Mesothelial cell of epicardium (in vitro differentiated cells): ENCODE data around the gene CASK. TPM values are rescaled to one million over a fixed set of nuclear protein-coding genes. Genes with fewer than 3 reads are reported as not detected.
"Not testable (repeated sequence)": the region's sequence is repeated elsewhere in the genome, so short reads cannot be mapped to it uniquely, and the experiment has no call there.

Experiments used
- DNase-seq, 2 experiments: peaks; one replicate each; pipeline ENCODE4 v3.0.0; 2021; ENCODE audit warnings: low spot score in 2 of 2; ENCODE audit not compliant: unreplicated experiment in 2 of 2
- H3K27ac Mint-ChIP-seq: 2 replicates; pipeline ENCODE4 v1.8.0; 2021; ENCODE audit warnings: mixed read lengths
- H3K27me3 Mint-ChIP-seq: 2 replicates; pipeline ENCODE4 v1.8.0; 2021; ENCODE audit warnings: low read depth, mixed read lengths
- H3K36me3 Mint-ChIP-seq: 2 replicates; pipeline ENCODE4 v1.8.0; 2021; ENCODE audit warnings: mixed read lengths
- H3K4me1 Mint-ChIP-seq: 2 replicates; pipeline ENCODE4 v1.8.0; 2021; ENCODE audit warnings: mixed read lengths
- H3K4me3 Mint-ChIP-seq: 2 replicates; pipeline ENCODE4 v1.8.0; 2021; ENCODE audit warnings: mild to moderate bottlenecking, moderate library complexity, mixed read lengths
- H3K9me3 Mint-ChIP-seq: 2 replicates; pipeline ENCODE4 v1.8.0; 2021; ENCODE audit warnings: mixed read lengths
- total RNA-seq: library from RNA; stranded (reverse); gene quantifications from 3 replicates; pipeline ENCODE4 v1.2.1, GENCODE V29; 2021
- TF ChIP-seq, protein P1 (sequence below): fragments of 200-600 bp; sonication (generic); IDR thresholded peaks from one replicate; pipeline ENCODE4 v1.5.0; 2021; ENCODE audit warnings: antibody characterized with exemption; ENCODE audit not compliant: unreplicated experiment

Gene CASK
- total RNA-seq, 1 donor from 2014 or later: 70.3 TPM

DNA sequence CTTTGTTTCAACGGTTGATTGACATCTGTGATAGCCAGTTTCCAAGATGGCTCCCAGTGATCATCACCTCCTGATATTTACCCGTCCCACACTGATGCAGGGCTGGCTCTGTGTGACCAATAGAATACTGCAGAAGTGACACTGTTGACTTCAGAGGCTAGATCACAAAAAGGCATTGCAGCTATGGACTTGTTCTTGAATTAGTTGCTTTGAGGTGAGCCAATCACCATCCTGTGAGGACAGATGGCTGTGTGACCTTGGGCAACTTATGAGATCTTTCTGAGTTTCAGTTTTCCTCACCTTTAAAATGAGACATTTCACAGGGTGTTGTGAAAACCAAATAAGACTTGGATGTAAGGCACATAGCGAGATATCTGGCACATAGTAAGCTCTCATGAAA is 201.1 kb downstream of the CASK start:
- Mint-ChIP-seq H3K27ac (no peak overlapping the region), H3K9me3 (peaks cover 44% of the 10 kb centered on the region), H3K27me3 (no peaks in the 10 kb centered on the region), H3K4me3 (no peak overlapping the region), H3K36me3 (peaks cover 16% of the 10 kb centered on the region), H3K4me1 (peaks cover 5% of the 10 kb centered on the region)
- TF ChIP-seq, protein P1, sequence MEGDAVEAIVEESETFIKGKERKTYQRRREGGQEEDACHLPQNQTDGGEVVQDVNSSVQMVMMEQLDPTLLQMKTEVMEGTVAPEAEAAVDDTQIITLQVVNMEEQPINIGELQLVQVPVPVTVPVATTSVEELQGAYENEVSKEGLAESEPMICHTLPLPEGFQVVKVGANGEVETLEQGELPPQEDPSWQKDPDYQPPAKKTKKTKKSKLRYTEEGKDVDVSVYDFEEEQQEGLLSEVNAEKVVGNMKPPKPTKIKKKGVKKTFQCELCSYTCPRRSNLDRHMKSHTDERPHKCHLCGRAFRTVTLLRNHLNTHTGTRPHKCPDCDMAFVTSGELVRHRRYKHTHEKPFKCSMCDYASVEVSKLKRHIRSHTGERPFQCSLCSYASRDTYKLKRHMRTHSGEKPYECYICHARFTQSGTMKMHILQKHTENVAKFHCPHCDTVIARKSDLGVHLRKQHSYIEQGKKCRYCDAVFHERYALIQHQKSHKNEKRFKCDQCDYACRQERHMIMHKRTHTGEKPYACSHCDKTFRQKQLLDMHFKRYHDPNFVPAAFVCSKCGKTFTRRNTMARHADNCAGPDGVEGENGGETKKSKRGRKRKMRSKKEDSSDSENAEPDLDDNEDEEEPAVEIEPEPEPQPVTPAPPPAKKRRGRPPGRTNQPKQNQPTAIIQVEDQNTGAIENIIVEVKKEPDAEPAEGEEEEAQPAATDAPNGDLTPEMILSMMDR: no peak
- no peak for DNase-seq

DNA sequence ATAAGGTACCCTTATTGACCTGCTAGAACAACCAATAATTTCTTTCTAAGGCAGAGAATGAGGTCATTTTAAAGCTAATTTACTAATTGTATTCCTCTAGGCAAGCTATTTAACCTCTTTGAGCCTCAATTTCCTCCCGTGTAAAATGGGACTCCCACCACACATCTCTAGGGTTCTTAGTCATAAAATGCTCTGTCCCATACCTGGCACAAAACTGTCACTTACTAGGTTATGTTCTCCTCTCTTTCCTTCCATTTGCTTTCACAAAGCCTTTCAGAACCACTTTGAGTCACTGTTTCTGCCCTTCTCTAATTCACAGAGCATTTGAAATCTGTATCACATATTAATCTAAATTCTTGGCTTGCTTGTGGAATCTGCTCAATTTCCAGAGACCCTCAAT is 201.8 kb downstream of the CASK start:
- Mint-ChIP-seq H3K27ac (no peak overlapping the region), H3K36me3 (peaks cover 22% of the 10 kb centered on the region), H3K4me1 (peaks cover 5% of the 10 kb centered on the region), H3K27me3 (no peaks in the 10 kb centered on the region), H3K4me3 (no peak overlapping the region), H3K9me3 (peaks cover 46% of the 10 kb centered on the region)
- DNase-seq: no peak
- TF ChIP-seq, protein P1: no peak

DNA sequence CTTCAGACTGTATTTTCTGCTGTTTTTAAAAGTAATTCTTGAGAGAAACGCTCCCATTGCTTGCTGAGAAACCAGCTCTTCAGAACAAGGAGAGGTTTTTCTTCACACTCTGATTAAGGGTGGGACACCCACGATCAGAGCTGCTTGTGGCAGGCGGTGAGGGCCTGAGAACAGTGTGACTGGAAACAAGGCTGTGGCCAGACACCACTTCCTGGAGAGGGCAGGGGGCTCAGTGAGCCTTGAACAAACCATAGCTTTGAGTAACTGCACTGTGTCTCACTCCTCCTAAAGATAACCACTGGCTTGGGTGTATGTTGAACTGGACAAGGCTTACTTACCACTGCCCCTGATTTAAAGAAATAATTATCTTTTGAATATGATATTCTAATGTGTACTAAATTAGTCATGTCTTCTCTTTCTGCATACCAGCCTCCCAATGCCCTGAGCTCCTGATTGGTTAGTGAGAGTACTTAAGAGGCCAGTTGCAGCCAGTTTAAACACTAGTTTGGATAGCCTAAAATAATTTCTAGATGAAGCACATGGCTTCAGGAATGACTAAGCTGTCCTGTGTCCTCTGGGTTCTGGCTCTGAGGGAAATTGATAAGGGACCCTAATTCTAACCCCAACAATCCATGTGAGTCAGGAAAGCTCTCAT is 203.1 kb downstream of the CASK start:
- Mint-ChIP-seq H3K4me3 (no peak overlapping the region), H3K27me3 (no peaks in the 10 kb centered on the region), H3K27ac (no peak overlapping the region), H3K9me3 (peaks cover 51% of the 10 kb centered on the region), H3K36me3 (peaks cover 22% of the 10 kb centered on the region), H3K4me1 (peaks cover 5% of the 10 kb centered on the region)
- TF ChIP-seq, protein P1: no peak
- no peak for DNase-seq

DNA sequence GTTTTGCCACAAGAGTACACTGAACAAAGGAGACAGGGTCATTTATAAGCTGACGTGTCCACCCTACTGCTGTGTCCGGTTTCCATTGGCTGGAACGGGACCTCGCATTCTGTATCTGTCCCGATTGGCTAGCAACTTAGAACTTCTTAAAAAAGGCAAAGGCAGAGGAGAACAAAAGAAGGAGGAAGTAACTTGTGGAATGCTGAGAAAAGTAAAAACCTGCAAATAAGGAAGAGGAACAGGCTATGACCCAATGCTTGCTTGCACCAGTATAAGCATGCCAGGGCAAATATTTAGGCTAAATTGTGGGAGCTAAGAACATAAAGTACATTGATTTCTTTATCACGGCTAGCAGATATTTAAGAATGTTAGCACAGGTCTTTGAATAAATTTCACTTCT is 203.7 kb downstream of the CASK start:
- DNase-seq, H3K4me1 Mint-ChIP-seq, H3K27ac Mint-ChIP-seq, H3K4me3 Mint-ChIP-seq, H3K27me3 Mint-ChIP-seq: not testable (repeated sequence)
- H3K9me3 Mint-ChIP-seq: peaks cover 51% of the 10 kb centered on the region
- H3K36me3 Mint-ChIP-seq: peaks cover 22% of the 10 kb centered on the region

DNA sequence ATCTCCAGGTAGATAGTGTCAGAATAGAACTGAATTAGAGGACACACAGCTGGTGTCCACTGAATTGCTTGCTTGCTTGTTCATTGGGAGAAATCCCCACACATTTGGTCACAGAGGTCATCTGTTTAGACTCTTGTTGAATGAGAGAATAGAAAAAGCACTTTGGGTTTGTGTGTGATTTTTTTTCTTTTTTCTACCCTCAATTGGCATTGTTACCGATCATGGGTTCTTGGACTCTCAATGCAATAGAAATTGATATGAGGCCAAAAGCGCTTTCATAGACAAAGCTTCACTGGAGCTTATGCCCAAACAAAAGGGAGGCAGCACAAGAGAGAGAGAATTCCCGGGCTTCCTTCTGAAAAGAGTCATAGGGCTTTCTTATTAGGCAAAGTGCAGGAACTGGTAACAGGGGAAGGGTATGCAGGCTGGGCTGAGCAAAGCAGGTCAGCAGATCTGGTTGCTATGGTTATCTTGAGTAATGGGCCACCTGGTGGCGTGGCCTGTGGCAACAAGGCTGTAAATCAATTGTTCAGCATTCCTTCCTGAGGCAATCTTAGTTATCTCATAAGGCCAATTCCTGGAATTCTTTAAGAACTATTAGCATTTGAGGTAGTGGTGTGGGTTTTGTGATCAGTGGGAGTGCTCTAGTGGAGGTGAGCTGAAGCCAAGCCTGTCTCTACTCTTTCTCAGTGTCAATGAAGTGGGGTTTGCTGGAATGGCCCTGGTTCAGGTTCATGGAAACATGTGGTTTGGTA is 204.7 kb downstream of the CASK start:
- Mint-ChIP-seq H3K4me3 (no peak overlapping the region), H3K36me3 (peaks cover 22% of the 10 kb centered on the region), H3K27me3 (no peaks in the 10 kb centered on the region), H3K9me3 (peaks cover 57% of the 10 kb centered on the region), H3K4me1 (peaks cover 5% of the 10 kb centered on the region), H3K27ac (peak overlapping the region; percentile 56)
- no peak for DNase-seq
- TF ChIP-seq, protein P1: no peak

DNA sequence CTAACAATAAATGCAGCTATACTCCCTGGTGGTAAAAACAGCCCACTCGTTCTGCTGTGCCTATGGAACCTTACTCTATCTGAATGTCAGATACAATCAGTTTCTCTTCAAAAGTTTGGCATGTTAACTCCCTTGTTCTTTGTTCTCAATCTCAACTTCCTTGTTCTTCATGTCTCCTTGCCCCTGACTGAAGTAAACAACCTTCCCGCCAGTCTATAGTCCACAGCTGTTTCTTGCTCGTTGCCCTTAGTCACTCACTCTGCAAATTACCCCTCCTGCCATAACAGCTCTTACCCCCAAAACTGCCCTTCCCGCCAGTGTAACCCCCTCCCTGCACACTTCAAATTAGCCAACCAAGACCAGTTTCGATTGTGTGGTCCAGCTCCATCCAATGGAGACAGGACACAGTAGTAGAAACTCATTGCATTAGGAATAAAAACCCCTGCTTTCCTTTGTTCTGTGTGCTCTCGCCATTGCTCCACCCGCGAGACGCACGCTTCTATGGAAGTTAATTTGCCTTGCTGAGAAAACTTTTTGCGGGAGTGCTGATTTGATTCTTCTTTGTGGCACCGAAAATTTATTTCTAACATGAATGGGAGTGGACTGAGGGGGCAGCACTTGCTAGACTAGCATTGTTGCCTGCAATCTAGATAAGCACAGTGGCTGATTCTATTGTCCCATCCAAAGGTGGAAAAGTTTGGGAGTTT is 206.4 kb downstream of the CASK start:
- Mint-ChIP-seq H3K36me3 (peaks cover 22% of the 10 kb centered on the region), H3K27ac (no peak overlapping the region), H3K4me3 (no peak overlapping the region), H3K9me3 (peaks cover 55% of the 10 kb centered on the region), H3K27me3 (no peaks in the 10 kb centered on the region), H3K4me1 (peaks cover 5% of the 10 kb centered on the region)
- no peak for DNase-seq
- TF ChIP-seq, protein P1: no peak
